ENCODE measurements around the gene TRPC4.

The TRPC4 gene

GRCh38 chr13:37833411-37833810 is 36.2 kb downstream of the TRPC4 start:
- H2AFZ ChIP-seq (ENCODE audit: low read length), result no peak overlapping the region
- no peaks in the 10 kb centered on the region for H3K9me2 ChIP-seq (replicated peaks; ENCODE audit: insufficient read depth, low read length)
- no peaks in the 10 kb centered on the region for H3K9me3 ChIP-seq (replicated peaks; ENCODE audit: insufficient read depth, low read length)
- no peaks in the 10 kb centered on the region; the same call in 1 of the 2 replicates for H3K4me1 ChIP-seq (ENCODE audit: low read length)
- H4K20me1 ChIP-seq (ENCODE audit: insufficient read depth, low read length), result no peaks in the 10 kb centered on the region
- no peaks in the 10 kb centered on the region for H3K79me2 ChIP-seq (ENCODE audit: low read length)
- no peaks in the 10 kb centered on the region for H3K36me3 ChIP-seq (replicated peaks; ENCODE audit: insufficient read depth, low read length)
- H3K4me2 ChIP-seq (ENCODE audit: low read depth, low read length), result peak overlapping the region; percentile 21; the same call in 1 of the 2 replicates
- no peaks in the 10 kb centered on the region for H3F3A ChIP-seq (ENCODE audit: insufficient read depth, low read length)
- DNase-seq, result peak; percentile 45
- TF ChIP-seq, protein P1, sequence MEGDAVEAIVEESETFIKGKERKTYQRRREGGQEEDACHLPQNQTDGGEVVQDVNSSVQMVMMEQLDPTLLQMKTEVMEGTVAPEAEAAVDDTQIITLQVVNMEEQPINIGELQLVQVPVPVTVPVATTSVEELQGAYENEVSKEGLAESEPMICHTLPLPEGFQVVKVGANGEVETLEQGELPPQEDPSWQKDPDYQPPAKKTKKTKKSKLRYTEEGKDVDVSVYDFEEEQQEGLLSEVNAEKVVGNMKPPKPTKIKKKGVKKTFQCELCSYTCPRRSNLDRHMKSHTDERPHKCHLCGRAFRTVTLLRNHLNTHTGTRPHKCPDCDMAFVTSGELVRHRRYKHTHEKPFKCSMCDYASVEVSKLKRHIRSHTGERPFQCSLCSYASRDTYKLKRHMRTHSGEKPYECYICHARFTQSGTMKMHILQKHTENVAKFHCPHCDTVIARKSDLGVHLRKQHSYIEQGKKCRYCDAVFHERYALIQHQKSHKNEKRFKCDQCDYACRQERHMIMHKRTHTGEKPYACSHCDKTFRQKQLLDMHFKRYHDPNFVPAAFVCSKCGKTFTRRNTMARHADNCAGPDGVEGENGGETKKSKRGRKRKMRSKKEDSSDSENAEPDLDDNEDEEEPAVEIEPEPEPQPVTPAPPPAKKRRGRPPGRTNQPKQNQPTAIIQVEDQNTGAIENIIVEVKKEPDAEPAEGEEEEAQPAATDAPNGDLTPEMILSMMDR (IDR thresholded peaks at IDR 0.05; ENCODE audit: low read length), result no peak
- no peak for TF ChIP-seq EZH2 (optimal IDR thresholded peaks at IDR 0.05; ENCODE audit: low read depth, low read length)
- no peak overlapping the region for H3K4me3 ChIP-seq (ENCODE audit: low read length)
- no peaks in the 10 kb centered on the region for H3K27me3 ChIP-seq (replicated peaks; ENCODE audit: insufficient read depth, low read length)
- H3K9ac ChIP-seq (ENCODE audit: low read length), result no peak overlapping the region
- peak overlapping the region; percentile 18; the same call in 1 of the 2 replicates for H3K27ac ChIP-seq (ENCODE audit: low read length)

GRCh38 chr13:37816276-37816675 is 53.3 kb downstream of the TRPC4 start:
- H3K9ac ChIP-seq (ENCODE audit: low read length), result no peak overlapping the region
- H3K9me3 ChIP-seq (replicated peaks; ENCODE audit: insufficient read depth, low read length), result no peaks in the 10 kb centered on the region
- no peaks in the 10 kb centered on the region for H3K79me2 ChIP-seq (ENCODE audit: low read length)
- no peaks in the 10 kb centered on the region for H3K27me3 ChIP-seq (replicated peaks; ENCODE audit: insufficient read depth, low read length)
- H3K27ac ChIP-seq (ENCODE audit: low read length), result no peak overlapping the region
- no peaks in the 10 kb centered on the region for H3K9me2 ChIP-seq (replicated peaks; ENCODE audit: insufficient read depth, low read length)
- no peak overlapping the region for H3K4me3 ChIP-seq (ENCODE audit: low read length)
- H3F3A ChIP-seq (ENCODE audit: insufficient read depth, low read length), result no peaks in the 10 kb centered on the region
- no peak overlapping the region for H3K4me2 ChIP-seq (ENCODE audit: low read depth, low read length)
- H4K20me1 ChIP-seq (ENCODE audit: insufficient read depth, low read length), result no peaks in the 10 kb centered on the region
- DNase-seq, result no peak
- H2AFZ ChIP-seq (ENCODE audit: low read length), result no peak overlapping the region
- TF ChIP-seq, protein P1 (IDR thresholded peaks at IDR 0.05; ENCODE audit: low read length), result no peak
- no peak for TF ChIP-seq EZH2 (optimal IDR thresholded peaks at IDR 0.05; ENCODE audit: low read depth, low read length)
- TF ChIP-seq EZH2phosphoT487 (IDR thresholded peaks at IDR 0.05; ENCODE audit: low read length), result no peak
- H3K4me1 ChIP-seq (ENCODE audit: low read length), result no peaks in the 10 kb centered on the region
- no peaks in the 10 kb centered on the region for H3K36me3 ChIP-seq (replicated peaks; ENCODE audit: insufficient read depth, low read length)

DNA sequence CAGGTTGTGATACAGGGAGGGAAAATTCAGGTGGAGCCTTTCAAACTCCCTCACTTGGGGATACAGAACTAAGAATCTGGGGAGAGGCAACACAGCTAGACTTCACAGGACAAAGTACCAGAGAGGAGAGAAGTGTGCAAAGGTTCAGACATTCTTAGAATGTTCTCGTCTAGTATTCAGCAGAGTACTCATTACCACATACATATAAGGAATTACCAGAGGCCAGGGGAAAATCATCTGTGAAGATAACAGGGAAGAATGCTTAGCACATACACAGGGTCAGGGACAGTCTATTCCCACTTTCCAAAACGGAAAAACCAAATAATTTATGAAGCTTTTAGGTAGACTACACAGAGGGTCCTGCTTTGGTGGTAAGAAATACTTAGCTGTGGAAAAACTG is 58.1 kb downstream of the TRPC4 start:
- no peak overlapping the region for H3K4me3 ChIP-seq (ENCODE audit: low read length)
- no peaks in the 10 kb centered on the region for H3K9me3 ChIP-seq (replicated peaks; ENCODE audit: insufficient read depth, low read length)
- H3K27ac ChIP-seq (ENCODE audit: low read length), result no peak overlapping the region
- H3K36me3 ChIP-seq (replicated peaks; ENCODE audit: insufficient read depth, low read length), result no peaks in the 10 kb centered on the region
- H4K20me1 ChIP-seq (ENCODE audit: insufficient read depth, low read length), result no peaks in the 10 kb centered on the region
- no peak overlapping the region for H3K4me2 ChIP-seq (ENCODE audit: low read depth, low read length)
- H2AFZ ChIP-seq (ENCODE audit: low read length), result no peak overlapping the region
- no peaks in the 10 kb centered on the region for H3K4me1 ChIP-seq (ENCODE audit: low read length)
- H3K79me2 ChIP-seq (ENCODE audit: low read length), result no peaks in the 10 kb centered on the region
- no peaks in the 10 kb centered on the region for H3K27me3 ChIP-seq (replicated peaks; ENCODE audit: insufficient read depth, low read length)
- no peak overlapping the region for H3K9ac ChIP-seq (ENCODE audit: low read length)
- TF ChIP-seq EZH2 (optimal IDR thresholded peaks at IDR 0.05; ENCODE audit: low read depth, low read length) (no peak), EZH2phosphoT487 (IDR thresholded peaks at IDR 0.05; ENCODE audit: low read length) (no peak)
- TF ChIP-seq, protein P1 (IDR thresholded peaks at IDR 0.05; ENCODE audit: low read length), result no peak
- H3F3A ChIP-seq (ENCODE audit: insufficient read depth, low read length), result no peaks in the 10 kb centered on the region
- DNase-seq, result no peak
- H3K9me2 ChIP-seq (replicated peaks; ENCODE audit: insufficient read depth, low read length), result no peaks in the 10 kb centered on the region

Data from MM.1S (cell line).